Measurements from ENCODE around the gene LAMB2.

The LAMB2 gene

GRCh38 chr3:49122886-49123545 is 9.8 kb downstream of the LAMB2 start:
- no peak for TF ChIP-seq ESRRG (CRISPR knock-in tag; IDR thresholded peaks at IDR 0.05)
- TF ChIP-seq ZNF70 (CRISPR knock-in tag; IDR thresholded peaks at IDR 0.05) = no peak
- no peak for TF ChIP-seq ZFP3 (CRISPR knock-in tag; IDR thresholded peaks at IDR 0.05)
- no peak for ATAC-seq

DNA sequence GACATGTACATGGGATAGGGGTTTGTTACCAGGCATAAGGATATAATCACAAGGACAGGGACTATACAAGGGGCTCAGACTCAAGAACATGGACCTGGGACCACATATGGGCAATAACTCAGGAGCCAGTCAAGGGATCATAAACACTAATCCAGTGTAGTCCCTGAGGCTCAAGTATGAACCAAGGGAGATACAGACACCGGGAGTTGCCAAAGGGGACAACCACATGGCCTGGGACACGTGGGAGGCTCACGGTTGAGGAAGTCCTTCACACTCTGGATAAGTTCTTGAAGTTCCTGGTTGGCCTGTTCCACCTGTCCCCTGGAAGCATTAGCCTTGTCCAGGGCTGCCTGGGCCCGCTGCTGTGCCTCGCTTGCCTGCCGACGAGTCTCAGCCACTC is 10.4 kb downstream of the LAMB2 start:
- ATAC-seq = no peak
- TF ChIP-seq, protein P1, sequence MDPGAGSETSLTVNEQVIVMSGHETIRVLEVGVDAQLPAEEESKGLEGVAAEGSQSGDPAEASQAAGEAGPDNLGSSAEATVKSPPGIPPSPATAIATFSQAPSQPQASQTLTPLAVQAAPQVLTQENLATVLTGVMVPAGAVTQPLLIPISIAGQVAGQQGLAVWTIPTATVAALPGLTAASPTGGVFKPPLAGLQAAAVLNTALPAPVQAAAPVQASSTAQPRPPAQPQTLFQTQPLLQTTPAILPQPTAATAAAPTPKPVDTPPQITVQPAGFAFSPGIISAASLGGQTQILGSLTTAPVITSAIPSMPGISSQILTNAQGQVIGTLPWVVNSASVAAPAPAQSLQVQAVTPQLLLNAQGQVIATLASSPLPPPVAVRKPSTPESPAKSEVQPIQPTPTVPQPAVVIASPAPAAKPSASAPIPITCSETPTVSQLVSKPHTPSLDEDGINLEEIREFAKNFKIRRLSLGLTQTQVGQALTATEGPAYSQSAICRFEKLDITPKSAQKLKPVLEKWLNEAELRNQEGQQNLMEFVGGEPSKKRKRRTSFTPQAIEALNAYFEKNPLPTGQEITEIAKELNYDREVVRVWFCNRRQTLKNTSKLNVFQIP (CRISPR knock-in tag; IDR thresholded peaks at IDR 0.05; ENCODE audit: borderline replicate concordance, low read depth) = no peak
- no peak for TF ChIP-seq OSR1 (CRISPR knock-in tag; IDR thresholded peaks at IDR 0.05)
- TF ChIP-seq TOX (CRISPR knock-in tag; IDR thresholded peaks at IDR 0.05; ENCODE audit: borderline replicate concordance) = no peak
- no peak for TF ChIP-seq SNAI2 (CRISPR knock-in tag; IDR thresholded peaks at IDR 0.05)
- TF ChIP-seq, protein P2, sequence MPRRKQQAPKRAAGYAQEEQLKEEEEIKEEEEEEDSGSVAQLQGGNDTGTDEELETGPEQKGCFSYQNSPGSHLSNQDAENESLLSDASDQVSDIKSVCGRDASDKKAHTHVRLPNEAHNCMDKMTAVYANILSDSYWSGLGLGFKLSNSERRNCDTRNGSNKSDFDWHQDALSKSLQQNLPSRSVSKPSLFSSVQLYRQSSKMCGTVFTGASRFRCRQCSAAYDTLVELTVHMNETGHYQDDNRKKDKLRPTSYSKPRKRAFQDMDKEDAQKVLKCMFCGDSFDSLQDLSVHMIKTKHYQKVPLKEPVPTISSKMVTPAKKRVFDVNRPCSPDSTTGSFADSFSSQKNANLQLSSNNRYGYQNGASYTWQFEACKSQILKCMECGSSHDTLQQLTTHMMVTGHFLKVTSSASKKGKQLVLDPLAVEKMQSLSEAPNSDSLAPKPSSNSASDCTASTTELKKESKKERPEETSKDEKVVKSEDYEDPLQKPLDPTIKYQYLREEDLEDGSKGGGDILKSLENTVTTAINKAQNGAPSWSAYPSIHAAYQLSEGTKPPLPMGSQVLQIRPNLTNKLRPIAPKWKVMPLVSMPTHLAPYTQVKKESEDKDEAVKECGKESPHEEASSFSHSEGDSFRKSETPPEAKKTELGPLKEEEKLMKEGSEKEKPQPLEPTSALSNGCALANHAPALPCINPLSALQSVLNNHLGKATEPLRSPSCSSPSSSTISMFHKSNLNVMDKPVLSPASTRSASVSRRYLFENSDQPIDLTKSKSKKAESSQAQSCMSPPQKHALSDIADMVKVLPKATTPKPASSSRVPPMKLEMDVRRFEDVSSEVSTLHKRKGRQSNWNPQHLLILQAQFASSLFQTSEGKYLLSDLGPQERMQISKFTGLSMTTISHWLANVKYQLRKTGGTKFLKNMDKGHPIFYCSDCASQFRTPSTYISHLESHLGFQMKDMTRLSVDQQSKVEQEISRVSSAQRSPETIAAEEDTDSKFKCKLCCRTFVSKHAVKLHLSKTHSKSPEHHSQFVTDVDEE (CRISPR knock-in tag; IDR thresholded peaks at IDR 0.05) = no peak
- no peak for TF ChIP-seq BACH2 (CRISPR knock-in tag; IDR thresholded peaks at IDR 0.05; ENCODE audit: borderline replicate concordance)
- no peak for TF ChIP-seq ARNTL (CRISPR knock-in tag; IDR thresholded peaks at IDR 0.05; ENCODE audit: borderline replicate concordance, low read depth)
- no peak for TF ChIP-seq ESRRG (CRISPR knock-in tag; IDR thresholded peaks at IDR 0.05)
- TF ChIP-seq TCF4 (CRISPR knock-in tag; IDR thresholded peaks at IDR 0.05; ENCODE audit: borderline replicate concordance) = no peak
- TF ChIP-seq CSDC2 (CRISPR knock-in tag; IDR thresholded peaks at IDR 0.05) = no peak
- no peak for TF ChIP-seq ISL1 (CRISPR knock-in tag; IDR thresholded peaks at IDR 0.05)
- no peak for TF ChIP-seq ZFP3 (CRISPR knock-in tag; IDR thresholded peaks at IDR 0.05)
- TF ChIP-seq, protein P3, sequence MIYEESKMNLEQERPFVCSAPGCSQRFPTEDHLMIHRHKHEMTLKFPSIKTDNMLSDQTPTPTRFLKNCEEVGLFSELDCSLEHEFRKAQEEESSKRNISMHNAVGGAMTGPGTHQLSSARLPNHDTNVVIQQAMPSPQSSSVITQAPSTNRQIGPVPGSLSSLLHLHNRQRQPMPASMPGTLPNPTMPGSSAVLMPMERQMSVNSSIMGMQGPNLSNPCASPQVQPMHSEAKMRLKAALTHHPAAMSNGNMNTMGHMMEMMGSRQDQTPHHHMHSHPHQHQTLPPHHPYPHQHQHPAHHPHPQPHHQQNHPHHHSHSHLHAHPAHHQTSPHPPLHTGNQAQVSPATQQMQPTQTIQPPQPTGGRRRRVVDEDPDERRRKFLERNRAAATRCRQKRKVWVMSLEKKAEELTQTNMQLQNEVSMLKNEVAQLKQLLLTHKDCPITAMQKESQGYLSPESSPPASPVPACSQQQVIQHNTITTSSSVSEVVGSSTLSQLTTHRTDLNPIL (CRISPR knock-in tag; IDR thresholded peaks at IDR 0.05; ENCODE audit: low read depth) = no peak
- TF ChIP-seq ZNF70 (CRISPR knock-in tag; IDR thresholded peaks at IDR 0.05) = no peak
- no peak for TF ChIP-seq PATZ1 (CRISPR knock-in tag; IDR thresholded peaks at IDR 0.05; ENCODE audit: borderline replicate concordance)
- no peak for TF ChIP-seq ZNF8 (CRISPR knock-in tag; IDR thresholded peaks at IDR 0.05)
- no peak for TF ChIP-seq RARB (CRISPR knock-in tag; IDR thresholded peaks at IDR 0.05)

DNA sequence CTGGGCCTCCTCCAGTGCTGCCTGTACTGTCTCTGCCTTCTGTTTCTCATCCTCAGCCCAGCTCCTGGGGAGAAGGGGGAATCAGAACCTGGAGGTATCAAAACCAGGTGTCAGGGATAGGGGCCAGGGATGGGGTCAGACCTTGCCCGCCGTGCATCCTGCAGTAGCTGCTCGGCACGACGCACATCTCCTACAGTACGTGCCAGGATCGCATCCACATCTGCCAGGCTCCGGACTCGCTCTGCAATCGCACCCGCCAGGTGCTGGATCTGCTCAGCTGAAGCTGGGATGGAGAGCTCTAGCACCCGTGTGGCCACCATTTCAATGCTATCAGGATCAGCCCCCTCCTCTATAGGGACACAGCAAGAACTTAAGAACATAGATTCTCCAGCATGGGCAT is 10.8 kb downstream of the LAMB2 start:
- ATAC-seq = no peak
- TF ChIP-seq PPARA (CRISPR knock-in tag; IDR thresholded peaks at IDR 0.05; ENCODE audit: borderline replicate concordance) = no peak
- no peak for TF ChIP-seq ZFP30 (CRISPR knock-in tag; IDR thresholded peaks at IDR 0.05)
- no peak for TF ChIP-seq ZNF70 (CRISPR knock-in tag; IDR thresholded peaks at IDR 0.05)
- TF ChIP-seq ZNF565 (CRISPR knock-in tag; conservative IDR thresholded peaks at IDR 0.05; ENCODE audit: low read depth) = no peak
- TF ChIP-seq, protein P3 (CRISPR knock-in tag; IDR thresholded peaks at IDR 0.05; ENCODE audit: low read depth) = no peak
- TF ChIP-seq OSR1 (CRISPR knock-in tag; IDR thresholded peaks at IDR 0.05) = no peak
- TF ChIP-seq CSDC2 (CRISPR knock-in tag; IDR thresholded peaks at IDR 0.05) = no peak
- TF ChIP-seq ISL1 (CRISPR knock-in tag; IDR thresholded peaks at IDR 0.05) = no peak
- TF ChIP-seq, protein P2 (CRISPR knock-in tag; IDR thresholded peaks at IDR 0.05) = no peak
- no peak for TF ChIP-seq ESRRG (CRISPR knock-in tag; IDR thresholded peaks at IDR 0.05)
- TF ChIP-seq SNAI2 (CRISPR knock-in tag; IDR thresholded peaks at IDR 0.05) = no peak
- no peak for TF ChIP-seq ZC3H10 (CRISPR knock-in tag; IDR thresholded peaks at IDR 0.05)
